ENCODE results near the gene GREB1.

GRCh38 chr2:11533278-11534070, at the start of gene GREB1:
- TF ChIP-seq TAF1 (IDR thresholded peaks at IDR 0.05; ENCODE audit: borderline replicate concordance, low read depth, low read length) (no peak), CTCF (IDR thresholded peaks at IDR 0.05) (no peak)
